HEK293T (cell line): ENCODE data around the gene OR2F1.

ENCODE experiments used
- CTCF ChIA-PET: fragments of 350-600 bp; formaldehyde crosslinking; extraction: SDS; loops from one replicate; lab custom pipeline; 2021; ENCODE audit warnings: antibody characterized with exemption, inconsistent platforms; lab: Yijun Ruan, JAX
- POLR2A ChIA-PET: fragments of 350-600 bp; formaldehyde crosslinking; extraction: SDS; loops from one replicate; lab custom pipeline; 2020; ENCODE audit warnings: antibody characterized with exemption, inconsistent platforms; lab: Yijun Ruan, JAX
- DNase-seq: peaks from one replicate; pipeline ENCODE4 v3.0.0; 2012; ENCODE audit warnings: mixed read lengths; ENCODE audit errors: extremely low spot score
- ARNT ChIP-seq: fragments of 450-650 bp; IDR thresholded peaks from 2 replicates; pipeline ENCODE4 v1.6.1; 2017; ENCODE audit warnings: mild to moderate bottlenecking
- BHLHE40 ChIP-seq: fragments of 450-650 bp; IDR thresholded peaks from 2 replicates; pipeline ENCODE4 v1.6.1; 2016; ENCODE audit warnings: mild to moderate bottlenecking, moderate library complexity, borderline replicate concordance
- CTBP1 ChIP-seq: fragments of 450-650 bp; IDR thresholded peaks from 2 replicates; pipeline ENCODE4 v1.6.1; 2016; ENCODE audit warnings: borderline replicate concordance
- ELF4 ChIP-seq: fragments of 450-650 bp; IDR thresholded peaks from 2 replicates; pipeline ENCODE4 v1.6.1; 2017; ENCODE audit warnings: antibody characterized with exemption
- FOXA1 ChIP-seq: fragments of 450-650 bp; IDR thresholded peaks from 2 replicates; pipeline ENCODE4 v1.6.1; 2016; ENCODE audit warnings: mild to moderate bottlenecking
- FOXK2 ChIP-seq: fragments of 450-650 bp; IDR thresholded peaks from 2 replicates; pipeline ENCODE4 v1.6.1; 2016; ENCODE audit warnings: mild to moderate bottlenecking
- FOXM1 ChIP-seq: fragments of 450-650 bp; IDR thresholded peaks from 2 replicates; pipeline ENCODE4 v1.6.1; 2017; ENCODE audit warnings: mild to moderate bottlenecking, borderline replicate concordance
- HDGF ChIP-seq: fragments of 450-650 bp; IDR thresholded peaks from 2 replicates; pipeline ENCODE4 v1.6.1; 2017; ENCODE audit warnings: antibody characterized with exemption, borderline replicate concordance
- L3MBTL2 ChIP-seq: fragments of 450-650 bp; conservative IDR thresholded peaks from 2 replicates; pipeline ENCODE4 v1.6.1; 2016; ENCODE audit warnings: mild to moderate bottlenecking
- LEF1 ChIP-seq: fragments of 450-650 bp; IDR thresholded peaks from 2 replicates; pipeline ENCODE4 v1.6.1; 2017; ENCODE audit warnings: mild to moderate bottlenecking, borderline replicate concordance
- NFRKB ChIP-seq: fragments of 450-650 bp; IDR thresholded peaks from 2 replicates; pipeline ENCODE4 v1.6.1; 2016; ENCODE audit warnings: mild to moderate bottlenecking, moderate library complexity
- PKNOX1 ChIP-seq: fragments of 450-650 bp; IDR thresholded peaks from 2 replicates; pipeline ENCODE4 v1.6.1; 2016
- SP1 ChIP-seq: fragments of 450-650 bp; IDR thresholded peaks from 2 replicates; pipeline ENCODE4 v1.6.1; 2017
- SUZ12 ChIP-seq: fragments of 450-650 bp; IDR thresholded peaks from 2 replicates; pipeline ENCODE4 v1.6.1; 2016; ENCODE audit warnings: mild to moderate bottlenecking
- TARDBP ChIP-seq: fragments of 450-650 bp; IDR thresholded peaks from 2 replicates; pipeline ENCODE4 v1.6.1; 2016
- ZNF384 ChIP-seq: fragments of 450-650 bp; IDR thresholded peaks from 2 replicates; pipeline ENCODE4 v1.6.1; 2016

OR2F1 gene

GRCh38 chr7:143913945-143914615 is 40.6 kb upstream of the OR2F1 start:
- TF ChIP-seq PKNOX1 = no peak
- no peak for TF ChIP-seq HDGF
- no peak for TF ChIP-seq SUZ12
- DNase-seq = no peak
- ChIA-PET POLR2A (no interaction called here), CTCF (no interaction called here)

- ChIA-PET POLR2A (no interaction called here), CTCF (no interaction called here)
- TF ChIP-seq CTBP1 (no peak), FOXK2 (no peak), TARDBP (no peak), FOXA1 (no peak), SP1 (no peak), SUZ12 (no peak), ZNF384 (no peak), ARNT (no peak), HDGF (no peak), BHLHE40 (no peak), L3MBTL2 (no peak), FOXM1 (no peak), ELF4 (no peak), NFRKB (no peak)
- no peak for DNase-seq
Observed at GRCh38 chr7:143914938-143915652, 39.5 kb upstream of the OR2F1 start.

DNA sequence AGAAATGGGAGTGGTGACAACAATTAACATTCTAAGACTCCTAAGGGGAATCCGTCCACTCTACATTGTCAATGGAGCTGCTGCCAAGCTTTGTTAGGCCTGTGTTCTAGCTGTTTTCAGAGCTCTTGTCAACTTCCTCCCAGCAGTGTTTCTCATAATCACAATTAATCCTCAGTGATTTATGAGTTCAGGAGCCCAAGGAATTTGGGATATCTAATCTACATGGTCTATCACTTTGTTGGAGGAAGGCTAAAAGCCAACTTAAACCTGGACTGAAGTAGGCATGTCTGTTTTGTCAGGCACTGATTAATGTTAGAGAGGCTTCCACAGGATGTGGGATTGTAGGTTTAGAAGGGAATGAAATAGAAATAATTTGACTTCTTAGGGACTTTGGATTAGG is 29.8 kb upstream of the OR2F1 start:
- no peak for TF ChIP-seq SP1
- DNase-seq = no peak
- CTCF ChIA-PET = no interaction called here
- POLR2A ChIA-PET = no interaction called here

GRCh38 chr7:143929224-143929920 is 25.3 kb upstream of the OR2F1 start:
- no peak for TF ChIP-seq ZNF384
- no peak for TF ChIP-seq TARDBP
- no peak for TF ChIP-seq BHLHE40
- no peak for TF ChIP-seq LEF1
- POLR2A ChIA-PET = no interaction called here
- CTCF ChIA-PET = no interaction called here
- DNase-seq = no peak

GRCh38 chr7:143931739-143932138 is 22.9 kb upstream of the OR2F1 start:
- ChIA-PET POLR2A (no interaction called here), CTCF (no interaction called here)
- no peak for DNase-seq
- no peak for TF ChIP-seq FOXA1
- no peak for TF ChIP-seq PKNOX1
- no peak for TF ChIP-seq SP1
- no peak for TF ChIP-seq HDGF
- TF ChIP-seq CTBP1 = no peak
- TF ChIP-seq TARDBP = no peak
- no peak for TF ChIP-seq FOXM1
- no peak for TF ChIP-seq FOXK2
- no peak for TF ChIP-seq L3MBTL2
- TF ChIP-seq SUZ12 = no peak
- no peak for TF ChIP-seq NFRKB
- TF ChIP-seq ARNT = no peak
- TF ChIP-seq BHLHE40 = no peak
- TF ChIP-seq ELF4 = no peak

DNA sequence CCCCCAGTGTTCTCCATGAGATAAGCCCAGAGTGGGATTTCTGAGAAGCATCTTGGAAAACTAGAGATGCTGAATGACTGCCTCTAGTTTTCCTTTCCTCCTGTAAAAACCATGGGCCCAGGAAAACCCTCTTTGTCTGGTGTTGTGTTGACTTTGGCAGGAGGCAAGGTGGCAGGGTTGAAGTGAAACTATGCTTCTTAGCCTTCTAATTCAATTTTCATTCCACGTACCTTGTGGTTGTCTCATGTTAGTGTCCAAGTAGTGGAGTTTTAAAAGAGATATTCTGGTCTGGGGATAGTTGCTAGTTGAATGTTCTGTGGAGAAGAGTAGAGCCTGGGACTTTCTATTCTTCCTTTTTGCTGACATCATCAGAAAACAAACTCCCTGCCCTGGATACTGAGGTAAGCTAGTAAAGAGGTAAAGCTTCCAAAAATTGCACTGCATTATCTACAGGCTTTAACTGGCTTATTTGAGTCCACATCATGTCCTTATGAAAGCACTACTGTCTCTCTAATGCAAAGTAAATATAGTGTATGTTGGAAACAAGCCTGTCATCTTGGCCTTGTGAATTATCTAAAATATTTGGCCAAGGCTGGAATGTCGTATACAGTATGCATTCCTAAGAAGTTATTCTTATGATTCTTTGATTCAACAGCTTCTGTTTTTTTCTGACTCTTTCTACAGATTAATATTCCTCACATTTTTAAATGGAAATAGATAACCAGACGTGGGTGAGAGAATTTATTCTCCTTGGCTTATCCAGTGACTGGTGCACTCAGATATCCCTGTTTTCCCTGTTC is 19.9 kb upstream of the OR2F1 start, which contains the start of gene OR2F2:
OR2F2 (plus strand) TSS at position 708 of the 800 bp plus-strand sequence; CDS start at position 708, 0 bp downstream.
- no peak for TF ChIP-seq BHLHE40
- no peak for TF ChIP-seq TARDBP
- no peak for DNase-seq
- CTCF ChIA-PET = no interaction called here
- POLR2A ChIA-PET = no interaction called here
